Fibroblast of skin of right quadriceps (primary cell): ENCODE measurements around the gene SYNE2.

ENCODE experiments used
- DNase-seq: peaks from one replicate; pipeline ENCODE4 v3.0.0-alpha.2; 2013

SYNE2 gene

DNA sequence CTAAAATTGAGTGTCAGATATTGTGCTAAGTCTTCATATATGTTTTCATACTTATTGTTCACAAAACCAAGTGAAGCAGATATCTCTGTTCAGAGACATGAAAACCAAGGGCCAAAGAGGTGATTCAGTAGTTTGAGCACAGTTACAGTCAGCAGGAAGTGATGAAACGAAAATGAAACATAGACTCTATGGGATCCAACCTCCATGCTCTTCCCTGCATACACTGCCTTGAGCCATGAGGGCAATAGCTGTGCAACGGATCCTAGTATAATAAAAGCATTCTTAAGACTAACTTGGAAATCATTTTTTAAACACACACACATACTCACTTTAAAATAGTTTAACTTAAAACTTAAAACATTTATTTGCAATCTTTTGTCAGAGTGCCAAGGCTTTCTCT, 413.4 kb downstream of the SYNE2 start:
- peak; percentile 46 for DNase-seq

DNA sequence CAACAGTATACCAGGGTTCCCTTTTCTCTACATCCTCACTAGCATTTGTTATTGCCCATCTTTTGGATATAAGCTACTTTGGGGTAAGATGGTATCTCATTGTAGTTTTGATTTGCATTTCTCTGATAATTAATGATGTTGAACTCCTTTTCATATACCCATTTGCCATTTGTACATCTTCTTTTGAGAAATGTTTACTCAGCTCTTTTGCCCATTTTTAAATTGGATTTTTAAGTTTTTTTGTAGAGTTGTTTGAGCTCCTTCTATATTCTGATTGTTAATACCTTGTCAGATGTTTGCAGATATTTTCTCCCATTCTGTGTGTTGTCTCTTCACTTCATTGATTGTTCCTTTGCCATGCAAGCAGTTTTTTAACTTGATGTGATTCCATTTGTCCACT, 419.2 kb downstream of the SYNE2 start:
- DNase-seq = no peak
